ENCODE measurements around the gene FCSK.
A peak's percentile ranks its signal among the peaks of the same experiment; 100 is the strongest.

Gene FCSK

DNA sequence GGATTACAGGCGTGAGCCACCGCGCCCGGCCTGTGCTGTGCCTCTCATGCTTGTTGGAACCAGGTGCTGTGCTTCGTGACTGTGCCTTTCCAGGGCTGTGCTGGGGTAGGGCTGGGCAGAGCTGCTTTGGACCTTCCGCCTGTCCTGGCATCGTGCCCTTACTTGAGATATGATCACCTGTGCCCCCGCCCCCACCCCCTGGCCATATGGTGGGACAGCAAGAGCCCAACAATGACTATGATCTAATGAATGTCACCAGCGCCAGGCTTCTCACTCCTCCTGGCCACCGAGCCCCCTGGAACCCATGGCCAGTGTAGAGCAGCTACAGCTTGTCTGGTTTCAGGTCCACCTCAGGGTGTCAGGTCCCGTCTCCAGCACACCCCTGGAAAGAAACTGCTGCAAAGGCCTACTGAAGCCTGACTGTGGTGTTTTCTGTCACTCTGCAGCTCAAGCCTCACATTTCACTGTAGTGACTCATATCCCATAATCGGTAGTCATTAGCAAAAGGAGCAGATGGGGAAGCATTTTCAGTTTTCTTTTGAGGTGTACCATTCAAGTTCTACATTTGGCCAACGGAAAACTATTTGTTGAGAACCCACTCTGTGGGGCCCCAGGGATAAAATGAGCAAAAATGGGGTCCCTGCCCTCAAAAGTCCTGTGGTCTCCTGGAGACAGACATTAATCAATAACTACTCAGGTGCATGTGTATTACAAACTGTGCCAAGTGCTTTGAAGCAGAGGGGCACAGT is 22.1 kb downstream of the FCSK start:
- peak; percentile 65 to 69 for DNase-seq (ENCODE audit: low read depth in 2 of 2)
- TF ChIP-seq CTCF (IDR thresholded peaks at IDR 0.05; ENCODE audit: low read depth, low read length) = no peak
- H3K4me3 ChIP-seq (replicated peaks in 1 of 2; ENCODE audit: low read depth in 2 of 2, low read length in 2 of 2) = no peak overlapping the region

DNA sequence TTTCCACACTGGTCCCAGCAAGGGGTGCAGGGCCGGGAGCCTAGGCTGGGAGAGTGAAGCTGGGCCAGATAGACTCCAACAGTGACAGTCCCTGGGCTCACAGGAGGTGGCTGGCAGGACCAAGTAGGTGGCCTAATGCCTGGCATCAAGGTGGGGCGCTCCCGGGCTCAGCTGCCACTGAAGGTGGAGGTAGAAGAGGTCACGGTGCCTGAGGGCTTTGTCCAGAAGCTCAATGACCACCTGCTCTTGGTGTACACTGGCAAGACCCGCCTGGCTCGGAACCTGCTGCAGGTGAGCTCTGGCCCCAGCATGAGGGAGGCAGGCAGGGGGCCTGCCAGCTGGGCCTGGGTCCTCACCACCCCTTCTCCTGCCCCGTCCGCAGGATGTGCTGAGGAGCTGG is 23.8 kb downstream of the FCSK start:
- no peak for TF ChIP-seq CTCF (IDR thresholded peaks at IDR 0.05; ENCODE audit: low read depth, low read length)
- DNase-seq (ENCODE audit: low read depth in 2 of 2) = no peak
- no peak overlapping the region for H3K4me3 ChIP-seq (replicated peaks in 1 of 2; ENCODE audit: low read depth in 2 of 2, low read length in 2 of 2)

DNA sequence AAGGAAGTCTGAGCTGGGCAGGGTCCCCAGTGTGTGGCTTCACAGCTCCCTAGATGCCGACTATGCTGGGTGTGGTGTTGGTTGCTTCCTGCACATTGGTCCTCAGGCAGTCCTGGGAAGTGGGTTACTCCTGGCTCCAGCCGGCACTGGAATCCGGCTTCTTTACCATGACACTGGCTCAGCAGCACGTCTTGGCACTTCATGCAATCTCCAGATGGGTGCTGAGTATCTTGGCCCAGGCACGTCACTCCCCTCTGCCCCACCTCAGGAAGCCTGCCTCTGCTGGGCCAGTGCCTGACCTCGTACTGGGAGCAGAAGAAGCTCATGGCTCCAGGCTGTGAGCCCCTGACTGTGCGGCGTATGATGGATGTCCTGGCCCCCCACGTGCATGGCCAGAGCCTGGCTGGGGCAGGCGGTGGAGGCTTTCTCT is 24.5 kb downstream of the FCSK start:
- peak in 1 of 2 donors; percentile 57 for DNase-seq (ENCODE audit: low read depth in 2 of 2)
- no peak overlapping the region for H3K4me3 ChIP-seq (replicated peaks in 1 of 2; ENCODE audit: low read depth in 2 of 2, low read length in 2 of 2)
- no peak for TF ChIP-seq CTCF (IDR thresholded peaks at IDR 0.05; ENCODE audit: low read depth, low read length)

- H3K4me3 ChIP-seq (replicated peaks in 1 of 2; ENCODE audit: low read depth in 2 of 2, low read length in 2 of 2) = no peak overlapping the region
- no peak for TF ChIP-seq CTCF (IDR thresholded peaks at IDR 0.05; ENCODE audit: low read depth, low read length)
Measured at GRCh38 chr16:70480127-70481105, 26.0 kb downstream of the FCSK start.

GRCh38 chr16:70481929-70482536 is 27.6 kb downstream of the FCSK start:
- DNase-seq (ENCODE audit: low read depth in 2 of 2) = peak in 1 of 2 donors; percentile 32
- no peak for TF ChIP-seq CTCF (IDR thresholded peaks at IDR 0.05; ENCODE audit: low read depth, low read length)
- H3K4me3 ChIP-seq (replicated peaks in 1 of 2; ENCODE audit: low read depth in 2 of 2, low read length in 2 of 2) = no peak overlapping the region

More at GRCh38 chr16:70480127-70481105, 26.0 kb downstream of the FCSK start:
- DNase-seq (ENCODE audit: low read depth in 2 of 2) = no peak

GRCh38 chr16:70482624-70483023 is 28.2 kb downstream of the FCSK start:
- H3K4me3 ChIP-seq (replicated peaks in 1 of 2; ENCODE audit: low read depth in 2 of 2, low read length in 2 of 2) = no peak overlapping the region
- no peak for TF ChIP-seq CTCF (IDR thresholded peaks at IDR 0.05; ENCODE audit: low read depth, low read length)
- DNase-seq (ENCODE audit: low read depth in 2 of 2) = no peak

Measured in cardiac fibroblast (primary cell).